SK-N-MC (cell line): Measurements from ENCODE around the gene ATP9B.

Experiments used
- EZH2 ChIP-seq: fragments of 200-600 bp; sonication (generic); IDR thresholded peaks from one replicate; pipeline ENCODE4 v1.6.1; 2017; ENCODE audit warnings: antibody characterized with exemption
- FOXP2 ChIP-seq: optimal IDR thresholded peaks from 2 replicates; pipeline ENCODE3; 2011; ENCODE audit warnings: mild to moderate bottlenecking, moderate library complexity; ENCODE audit not compliant: insufficient read depth; ENCODE audit errors: extremely low read length, control extremely low read depth
- POLR2AphosphoS5 ChIP-seq: IDR thresholded peaks from 2 replicates; pipeline ENCODE4 v1.6.1; 2012; ENCODE audit warnings: mild to moderate bottlenecking, low read depth, low read length, borderline replicate concordance

GRCh38 chr18:79424880-79425568 is 355.8 kb downstream of the ATP9B start:
- TF ChIP-seq EZH2 (no peak), POLR2AphosphoS5 (no peak), FOXP2 (no peak)
